ENCODE measurements around the gene LGI2. TPM values are rescaled to one million over a fixed set of nuclear protein-coding genes. Genes with fewer than 3 reads are reported as not detected.
A peak's percentile ranks its signal among the peaks of the same experiment; 100 is the strongest.

LGI2 gene
- total RNA-seq, 1 donor from 2014 or later: 4.3 TPM

DNA sequence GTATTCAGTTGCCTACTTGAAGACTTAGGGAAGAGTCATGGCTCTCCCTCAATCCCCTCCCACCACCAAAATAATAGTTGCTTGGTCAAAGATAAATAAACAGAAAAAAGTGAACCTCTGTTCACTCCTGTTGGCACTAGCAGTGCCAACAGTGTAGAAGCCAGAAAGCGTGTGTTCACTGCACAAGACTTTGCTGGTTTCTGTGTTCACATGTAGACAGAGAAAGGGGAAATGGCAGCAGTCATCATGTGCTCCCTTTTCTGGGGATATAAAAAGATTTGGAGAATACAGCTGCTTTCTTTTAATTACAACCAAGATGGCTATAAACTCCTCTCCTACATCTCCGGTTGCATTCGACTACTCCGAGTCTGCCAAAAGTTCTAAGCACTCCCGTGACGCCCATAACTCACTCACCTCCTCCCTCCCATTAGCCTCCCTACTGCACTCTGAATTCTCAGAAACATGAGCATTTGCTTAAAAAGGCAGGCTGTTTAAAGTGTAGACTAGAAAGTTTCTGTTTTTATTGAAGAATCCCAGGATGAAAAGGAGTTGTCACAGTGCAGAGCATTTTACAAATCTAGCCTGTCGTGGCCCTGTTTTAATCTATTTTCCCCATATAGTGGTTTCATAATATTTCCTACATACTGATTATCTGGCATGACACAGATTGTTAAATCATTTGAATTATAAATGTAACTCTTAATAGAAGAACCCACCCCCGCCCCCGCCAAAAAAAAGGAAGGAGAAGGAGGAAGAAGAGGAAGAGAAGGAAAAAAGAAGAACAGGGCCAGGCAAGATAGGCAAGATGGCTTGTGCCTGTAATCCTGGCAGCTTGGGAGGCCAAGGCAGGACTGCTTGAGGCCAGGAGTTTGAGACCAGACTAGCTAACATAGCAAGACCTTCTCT is 16.7 kb downstream of the LGI2 start:
- no peak overlapping the region for H3K27ac Mint-ChIP-seq (ENCODE audit: unreplicated experiment)

DNA sequence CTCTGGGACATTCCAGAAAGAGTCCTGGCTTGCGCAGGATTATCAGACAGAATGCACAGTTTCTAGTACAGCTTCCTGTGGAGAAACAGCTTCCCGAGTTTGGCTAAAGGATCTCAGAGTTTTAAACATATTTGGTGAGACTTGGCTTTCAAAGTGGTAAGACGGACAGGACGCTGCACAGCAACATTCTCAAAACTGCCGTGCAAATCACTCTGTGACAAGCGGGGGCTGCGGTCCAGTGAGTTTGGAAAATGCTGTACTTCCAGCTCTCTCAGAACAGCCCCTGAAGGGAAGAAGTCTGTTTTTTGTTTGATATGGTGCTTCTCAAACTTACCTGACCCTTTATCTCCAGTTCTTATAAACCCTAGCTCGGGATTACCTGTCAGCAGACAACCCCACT is 18.1 kb downstream of the LGI2 start:
- H3K27ac Mint-ChIP-seq (ENCODE audit: unreplicated experiment): no peak overlapping the region
- H3K4me1 Mint-ChIP-seq: peaks cover 12% of the 10 kb centered on the region
- H3K27me3 Mint-ChIP-seq (ENCODE audit: low read depth): no peaks in the 10 kb centered on the region
- TF ChIP-seq, protein P1, sequence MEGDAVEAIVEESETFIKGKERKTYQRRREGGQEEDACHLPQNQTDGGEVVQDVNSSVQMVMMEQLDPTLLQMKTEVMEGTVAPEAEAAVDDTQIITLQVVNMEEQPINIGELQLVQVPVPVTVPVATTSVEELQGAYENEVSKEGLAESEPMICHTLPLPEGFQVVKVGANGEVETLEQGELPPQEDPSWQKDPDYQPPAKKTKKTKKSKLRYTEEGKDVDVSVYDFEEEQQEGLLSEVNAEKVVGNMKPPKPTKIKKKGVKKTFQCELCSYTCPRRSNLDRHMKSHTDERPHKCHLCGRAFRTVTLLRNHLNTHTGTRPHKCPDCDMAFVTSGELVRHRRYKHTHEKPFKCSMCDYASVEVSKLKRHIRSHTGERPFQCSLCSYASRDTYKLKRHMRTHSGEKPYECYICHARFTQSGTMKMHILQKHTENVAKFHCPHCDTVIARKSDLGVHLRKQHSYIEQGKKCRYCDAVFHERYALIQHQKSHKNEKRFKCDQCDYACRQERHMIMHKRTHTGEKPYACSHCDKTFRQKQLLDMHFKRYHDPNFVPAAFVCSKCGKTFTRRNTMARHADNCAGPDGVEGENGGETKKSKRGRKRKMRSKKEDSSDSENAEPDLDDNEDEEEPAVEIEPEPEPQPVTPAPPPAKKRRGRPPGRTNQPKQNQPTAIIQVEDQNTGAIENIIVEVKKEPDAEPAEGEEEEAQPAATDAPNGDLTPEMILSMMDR (conservative IDR thresholded peaks at IDR 0.05): no peak
- no peaks in the 10 kb centered on the region for H3K9me3 Mint-ChIP-seq
- DNase-seq (ENCODE audit: low read depth, low spot score): no peak
- no peak overlapping the region for H3K4me3 Mint-ChIP-seq
- H3K36me3 Mint-ChIP-seq (ENCODE audit: low read depth): no peaks in the 10 kb centered on the region

More for the DNA sequence above, 16.7 kb downstream of the LGI2 start:
- no peak for DNase-seq (ENCODE audit: low read depth, low spot score)
- H3K36me3 Mint-ChIP-seq (ENCODE audit: low read depth): no peaks in the 10 kb centered on the region
- no peak overlapping the region for H3K4me3 Mint-ChIP-seq
- no peaks in the 10 kb centered on the region for H3K9me3 Mint-ChIP-seq
- TF ChIP-seq, protein P1 (conservative IDR thresholded peaks at IDR 0.05): no peak
- H3K27me3 Mint-ChIP-seq (ENCODE audit: low read depth): no peaks in the 10 kb centered on the region
- H3K4me1 Mint-ChIP-seq: peaks cover 12% of the 10 kb centered on the region

DNA sequence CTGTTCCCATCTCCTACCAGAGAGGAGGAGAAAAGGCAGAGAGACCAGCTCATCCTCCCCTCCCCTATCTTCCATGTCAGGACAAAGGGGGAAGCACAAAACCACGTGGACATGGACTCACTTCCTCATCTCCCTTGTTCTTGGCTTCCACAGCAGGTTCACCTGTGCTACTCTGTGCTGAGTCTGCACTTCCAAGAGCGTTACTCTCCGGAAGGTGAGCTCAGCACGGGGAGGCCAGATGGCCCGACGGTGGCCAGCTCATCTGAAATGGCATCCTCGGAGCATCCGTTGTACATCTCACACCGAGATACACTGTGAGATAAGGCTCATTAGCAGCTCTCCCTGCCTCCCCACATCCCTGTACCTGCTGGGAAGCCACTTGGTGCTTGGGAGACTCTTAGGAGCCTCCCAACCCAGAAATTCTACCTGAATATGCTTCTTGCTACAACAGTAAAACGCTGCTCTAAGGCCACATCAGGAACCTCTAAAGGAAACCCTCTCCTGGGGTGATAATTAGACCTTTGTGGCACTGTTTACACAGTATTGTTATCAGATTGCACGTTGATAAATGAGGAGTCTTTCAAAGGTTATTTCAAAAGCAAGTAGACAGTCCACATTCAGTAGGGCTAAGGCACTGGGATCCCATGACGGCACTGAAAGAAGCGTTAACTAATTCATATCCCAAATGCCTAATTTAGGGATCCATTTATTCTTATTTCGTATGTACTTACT is 19.4 kb downstream of the LGI2 start:
- Mint-ChIP-seq H3K27ac (ENCODE audit: unreplicated experiment) (peak overlapping the region; percentile 50), H3K4me1 (peaks cover 9% of the 10 kb centered on the region), H3K9me3 (no peaks in the 10 kb centered on the region), H3K27me3 (ENCODE audit: low read depth) (no peaks in the 10 kb centered on the region), H3K4me3 (no peak overlapping the region), H3K36me3 (ENCODE audit: low read depth) (no peaks in the 10 kb centered on the region)
- TF ChIP-seq, protein P1 (conservative IDR thresholded peaks at IDR 0.05): no peak
- DNase-seq (ENCODE audit: low read depth, low spot score): no peak

- Mint-ChIP-seq H3K36me3 (ENCODE audit: low read depth) (no peaks in the 10 kb centered on the region), H3K4me1 (no peaks in the 10 kb centered on the region), H3K27ac (ENCODE audit: unreplicated experiment) (no peak overlapping the region), H3K27me3 (ENCODE audit: low read depth) (peaks cover 3% of the 10 kb centered on the region), H3K4me3 (no peak overlapping the region), H3K9me3 (no peaks in the 10 kb centered on the region)
- no peak for DNase-seq (ENCODE audit: low read depth, low spot score)
- TF ChIP-seq, protein P1 (conservative IDR thresholded peaks at IDR 0.05): no peak
Measured at GRCh38 chr4:25007598-25007997, 23.1 kb downstream of the LGI2 start.

GRCh38 chr4:25002681-25003080 is 28.1 kb downstream of the LGI2 start:
- no peak for DNase-seq (ENCODE audit: low read depth, low spot score)
- Mint-ChIP-seq H3K27me3 (ENCODE audit: low read depth) (peaks cover 3% of the 10 kb centered on the region), H3K4me3 (no peak overlapping the region), H3K36me3 (ENCODE audit: low read depth) (no peaks in the 10 kb centered on the region), H3K4me1 (peaks cover 10% of the 10 kb centered on the region), H3K9me3 (no peaks in the 10 kb centered on the region), H3K27ac (ENCODE audit: unreplicated experiment) (no peak overlapping the region)
- TF ChIP-seq, protein P1 (conservative IDR thresholded peaks at IDR 0.05): no peak

Measured in neural crest cell (in vitro differentiated cells).